CD4-positive, alpha-beta T cell (primary cell): ENCODE data around the gene NDRG4. TPM values are rescaled to one million over a fixed set of nuclear protein-coding genes. Genes with fewer than 3 reads are reported as not detected.
"Not testable (repeated sequence)": the region's sequence is repeated elsewhere in the genome, so short reads cannot be mapped to it uniquely, and the experiment has no call there.

ENCODE experiments used
- ATAC-seq: fragments of 200-7000 bp; cut with Tn5 transposase; one replicate; pipeline ENCODE4 v1.10.0; 2022; ENCODE audit warnings: mild to moderate bottlenecking; ENCODE audit not compliant: poor library complexity
- CTCF ChIA-PET: fragments of 350-600 bp; sonication (Branson Sonifier 250); formaldehyde crosslinking; loops from one replicate; lab custom pipeline; 2021; ENCODE audit warnings: antibody characterized with exemption, inconsistent platforms; lab: Charles Lee
- POLR2A ChIA-PET: fragments of 350-600 bp; sonication (Branson Sonifier 250); formaldehyde crosslinking; loops from one replicate; lab custom pipeline; 2021; ENCODE audit warnings: antibody characterized with exemption, inconsistent platforms; lab: Charles Lee
- DNase-seq, 14 experiments: peaks; one replicate each; pipeline ENCODE4 v3.0.0-alpha.2; 2013 to 2020; ENCODE audit warnings: mixed read lengths in 2 of 14
- H3K27ac ChIP-seq, 2 donors: one replicate each; pipeline versions ENCODE4 v1.5.1 to v1.7.0; 2013; ENCODE audit warnings: low read length in 2 of 2, low read depth in 1 of 2, mild to moderate bottlenecking in 1 of 2
- H3K27me3 ChIP-seq, 2 experiments: 1 replicate in 1 of 2; 2 replicates in 1 of 2; pipeline versions ENCODE4 v1.6.1 to v1.7.0; 2013; ENCODE audit warnings: low read length in 2 of 2, control low read depth in 1 of 2, mild to moderate bottlenecking in 1 of 2, moderate library complexity in 1 of 2; ENCODE audit not compliant: insufficient read depth in 2 of 2, control insufficient read depth in 1 of 2
- H3K36me3 ChIP-seq: one replicate; pipeline ENCODE4 v1.6.1; 2013; ENCODE audit warnings: low read length, control low read depth; ENCODE audit not compliant: insufficient read depth
- H3K4me1 ChIP-seq: one replicate; pipeline ENCODE4 v1.6.1; 2013; ENCODE audit warnings: low read length, control low read depth; ENCODE audit not compliant: insufficient read depth
- H3K4me3 ChIP-seq: one replicate; pipeline ENCODE4 v1.5.1; 2013; ENCODE audit warnings: mild to moderate bottlenecking, low read length, moderate library complexity
- H3K9me3 ChIP-seq, 2 experiments: 1 replicate in 1 of 2; 2 replicates in 1 of 2; pipeline versions ENCODE4 v1.6.1 to v1.7.0; 2013; ENCODE audit warnings: low read length in 2 of 2, mild to moderate bottlenecking in 2 of 2, control low read depth in 1 of 2, moderate library complexity in 1 of 2; ENCODE audit not compliant: control insufficient read depth in 1 of 2, insufficient read depth in 1 of 2
- H3K27ac Mint-ChIP-seq: one replicate; pipeline ENCODE4 v1.8.0; 2020; ENCODE audit warnings: mixed read lengths
- H3K27me3 Mint-ChIP-seq: one replicate; pipeline ENCODE4 v1.8.0; 2021; ENCODE audit warnings: mixed read lengths
- H3K36me3 Mint-ChIP-seq: one replicate; pipeline ENCODE4 v1.8.0; 2021; ENCODE audit warnings: low read depth, mixed read lengths
- H3K4me1 Mint-ChIP-seq: one replicate; pipeline ENCODE4 v1.8.0; 2021; ENCODE audit warnings: low read depth, mixed read lengths
- H3K4me3 Mint-ChIP-seq: one replicate; pipeline ENCODE4 v1.8.0; 2020; ENCODE audit warnings: mild to moderate bottlenecking, mixed read lengths
- H3K9me3 Mint-ChIP-seq: one replicate; pipeline ENCODE4 v1.8.0; 2020; ENCODE audit warnings: mixed read lengths
- intact Hi-C, 2 experiments: fragments of 100-400 bp; cut with DNase I in 1 of 2; cut with micrococcal nuclease in 1 of 2; formaldehyde crosslinking; loops; one replicate each; pipeline versions ENCODE4 v1.15.1 to v1.9.0; 2023 to 2025; cut with DNase I, micrococcal nuclease
- total RNA-seq, 174 experiments: library from RNA in 2 of 174; stranded (reverse) in 2 of 174; gene quantifications; one replicate each; pipeline ENCODE4 v1.2.3 and lab custom pipeline; 2021 to 2026
- TF ChIP-seq, protein P1 (sequence below): fragments of 200-600 bp; IDR thresholded peaks from one replicate; pipeline ENCODE4 v1.8.0; 2022; ENCODE audit warnings: antibody characterized with exemption, mild to moderate bottlenecking

NDRG4 gene
- total RNA-seq, 2 experiments from 2014 or later: 2.8 to 3.2 TPM

- intact Hi-C loops: loop anchor here (5.0 kb wide), 5 partner anchors 466 to 911 kb away; no protein-coding TSS in a partner anchor
- H3K27me3 ChIP-seq: peaks cover 0 to 2% of the 10 kb centered on the region in 2 experiments
- ChIA-PET POLR2A (no interaction called here), CTCF (interaction anchor here (2.9 kb wide), 1 partner anchor 152 kb away, joined by 77 read pairs; no protein-coding TSS in a partner anchor)
- Mint-ChIP-seq H3K36me3 (no peaks in the 10 kb centered on the region), H3K27me3 (peaks cover 11% of the 10 kb centered on the region), H3K4me1 (no peaks in the 10 kb centered on the region), H3K27ac (no peak overlapping the region), H3K9me3 (no peaks in the 10 kb centered on the region), H3K4me3 (no peak overlapping the region)
- peaks cover 7% of the 10 kb centered on the region for H3K4me1 ChIP-seq
- no peak overlapping the region for H3K27ac ChIP-seq
- DNase-seq (no peak), ATAC-seq (no peak)
- no peaks in the 10 kb centered on the region for H3K9me3 ChIP-seq
- TF ChIP-seq, protein P1, sequence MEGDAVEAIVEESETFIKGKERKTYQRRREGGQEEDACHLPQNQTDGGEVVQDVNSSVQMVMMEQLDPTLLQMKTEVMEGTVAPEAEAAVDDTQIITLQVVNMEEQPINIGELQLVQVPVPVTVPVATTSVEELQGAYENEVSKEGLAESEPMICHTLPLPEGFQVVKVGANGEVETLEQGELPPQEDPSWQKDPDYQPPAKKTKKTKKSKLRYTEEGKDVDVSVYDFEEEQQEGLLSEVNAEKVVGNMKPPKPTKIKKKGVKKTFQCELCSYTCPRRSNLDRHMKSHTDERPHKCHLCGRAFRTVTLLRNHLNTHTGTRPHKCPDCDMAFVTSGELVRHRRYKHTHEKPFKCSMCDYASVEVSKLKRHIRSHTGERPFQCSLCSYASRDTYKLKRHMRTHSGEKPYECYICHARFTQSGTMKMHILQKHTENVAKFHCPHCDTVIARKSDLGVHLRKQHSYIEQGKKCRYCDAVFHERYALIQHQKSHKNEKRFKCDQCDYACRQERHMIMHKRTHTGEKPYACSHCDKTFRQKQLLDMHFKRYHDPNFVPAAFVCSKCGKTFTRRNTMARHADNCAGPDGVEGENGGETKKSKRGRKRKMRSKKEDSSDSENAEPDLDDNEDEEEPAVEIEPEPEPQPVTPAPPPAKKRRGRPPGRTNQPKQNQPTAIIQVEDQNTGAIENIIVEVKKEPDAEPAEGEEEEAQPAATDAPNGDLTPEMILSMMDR: no peak
- H3K4me3 ChIP-seq: no peak overlapping the region
- no peaks in the 10 kb centered on the region for H3K36me3 ChIP-seq
Measured at GRCh38 chr16:58488531-58488930, 11.4 kb upstream of the NDRG4 start.

- Mint-ChIP-seq H3K9me3 (no peaks in the 10 kb centered on the region), H3K27ac (no peak overlapping the region), H3K4me3 (no peak overlapping the region), H3K27me3 (peaks cover 10% of the 10 kb centered on the region), H3K36me3 (no peaks in the 10 kb centered on the region), H3K4me1 (peaks cover 2% of the 10 kb centered on the region)
- peaks cover 9% of the 10 kb centered on the region for H3K4me1 ChIP-seq
- ATAC-seq (no peak), DNase-seq (peak in 1 of 14 experiments; percentile 7)
- no peaks in the 10 kb centered on the region for H3K36me3 ChIP-seq
- ChIA-PET CTCF (interaction anchor here (2.9 kb wide), 1 partner anchor 154 kb away, joined by 77 read pairs; no protein-coding TSS in a partner anchor), POLR2A (no interaction called here)
- no peak overlapping the region for H3K4me3 ChIP-seq
- TF ChIP-seq, protein P1: no peak
- peaks cover 0 to 2% of the 10 kb centered on the region in 2 experiments for H3K27me3 ChIP-seq
- intact Hi-C loops: no loop called here
- H3K27ac ChIP-seq: no peak overlapping the region
- H3K9me3 ChIP-seq: no peaks in the 10 kb centered on the region
Measured at GRCh38 chr16:58490065-58490464, 9.9 kb upstream of the NDRG4 start.

DNA sequence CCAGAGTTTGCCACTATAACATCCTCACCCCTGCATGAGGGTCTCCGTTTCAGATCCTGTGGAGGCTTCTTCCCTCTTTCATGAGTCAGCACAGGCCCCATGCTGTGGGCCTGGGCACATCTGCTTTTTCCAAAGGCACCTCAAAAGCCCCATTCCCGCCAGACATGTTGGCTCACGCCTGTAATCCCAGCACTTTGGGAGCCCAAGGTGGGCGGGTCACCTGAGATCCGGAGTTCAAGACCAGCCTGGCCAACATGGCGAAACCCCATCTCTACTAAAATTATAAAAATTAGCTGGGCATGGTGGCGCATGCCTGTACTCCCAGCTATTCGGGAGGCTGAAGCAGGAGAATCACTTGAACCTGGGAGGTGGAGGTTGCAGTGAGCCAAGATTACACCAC lies 9.4 kb upstream of the NDRG4 start:
- H3K27ac Mint-ChIP-seq, H3K36me3 ChIP-seq, H3K9me3 ChIP-seq, CTCF ChIA-PET, H3K27me3 ChIP-seq, intact Hi-C loops, H3K4me1 Mint-ChIP-seq, H3K27me3 Mint-ChIP-seq, DNase-seq, H3K9me3 Mint-ChIP-seq, ATAC-seq, H3K36me3 Mint-ChIP-seq, H3K27ac ChIP-seq, POLR2A ChIA-PET, H3K4me3 ChIP-seq, H3K4me3 Mint-ChIP-seq: not testable (repeated sequence)
- peaks cover 14% of the 10 kb centered on the region for H3K4me1 ChIP-seq

GRCh38 chr16:58492066-58492465 lies 7.9 kb upstream of the NDRG4 start:
- Mint-ChIP-seq H3K4me3 (no peak overlapping the region), H3K9me3 (no peaks in the 10 kb centered on the region), H3K27me3 (peaks cover 6% of the 10 kb centered on the region), H3K36me3 (no peaks in the 10 kb centered on the region), H3K4me1 (peaks cover 7% of the 10 kb centered on the region), H3K27ac (no peak overlapping the region)
- intact Hi-C loops: no loop called here
- ChIA-PET CTCF (no interaction called here), POLR2A (no interaction called here)
- no peaks in the 10 kb centered on the region for H3K36me3 ChIP-seq
- no peak overlapping the region for H3K4me3 ChIP-seq
- ATAC-seq (no peak), DNase-seq (peak in 1 of 14 experiments; percentile 8)
- H3K27me3 ChIP-seq: peaks cover 0 to under 1% of the 10 kb centered on the region in 2 experiments
- H3K27ac ChIP-seq: no peak overlapping the region
- TF ChIP-seq, protein P1: no peak
- no peaks in the 10 kb centered on the region for H3K9me3 ChIP-seq
- H3K4me1 ChIP-seq: peaks cover 15% of the 10 kb centered on the region
